Measurements from ENCODE around the gene CEMIP.

CEMIP gene

DNA sequence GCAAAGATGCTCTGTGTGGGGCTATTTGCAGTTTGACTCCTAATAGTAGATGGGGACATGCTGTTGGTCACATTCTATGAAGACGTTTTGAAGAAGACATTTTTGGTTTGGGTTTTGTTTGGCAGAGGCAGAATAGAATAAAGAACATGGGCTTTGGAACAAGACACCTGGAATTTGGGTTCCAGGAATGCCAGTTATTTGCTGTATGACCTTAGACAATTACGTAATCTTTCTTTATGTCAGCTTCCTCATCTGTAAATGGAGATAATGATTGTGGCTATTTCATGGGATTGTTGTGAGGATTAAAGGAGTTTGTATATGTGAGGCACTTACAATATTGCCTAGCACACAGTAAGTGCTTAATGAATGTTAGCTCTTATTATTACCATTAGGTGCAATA, 118.9 kb downstream of the CEMIP start:
- DNase-seq, result peak; percentile 18

DNA sequence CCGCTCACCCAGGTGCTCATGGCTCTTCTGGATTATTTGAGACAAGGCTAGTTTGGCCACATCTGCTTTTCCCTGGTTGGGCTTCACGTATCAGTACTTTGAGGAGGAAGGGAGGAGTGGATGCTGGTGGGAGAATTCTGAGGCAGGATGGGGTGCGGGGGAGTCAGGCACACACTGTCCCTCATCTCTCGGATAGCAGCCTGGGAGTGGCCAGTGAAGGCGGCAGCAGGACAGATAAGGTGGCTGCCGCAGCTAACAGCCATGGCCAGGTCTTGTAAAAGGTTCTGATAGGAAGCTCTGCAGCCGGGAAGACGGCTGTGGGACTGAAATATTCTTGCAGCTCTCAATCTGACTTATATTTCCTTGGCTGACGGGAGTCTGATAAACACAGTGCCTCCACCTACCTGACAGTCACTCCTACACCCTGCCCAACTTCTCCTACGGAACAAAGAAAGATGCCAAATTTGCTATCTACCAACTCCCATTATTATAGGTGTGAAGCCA, 123.2 kb downstream of the CEMIP start:
- no peak for DNase-seq

DNA sequence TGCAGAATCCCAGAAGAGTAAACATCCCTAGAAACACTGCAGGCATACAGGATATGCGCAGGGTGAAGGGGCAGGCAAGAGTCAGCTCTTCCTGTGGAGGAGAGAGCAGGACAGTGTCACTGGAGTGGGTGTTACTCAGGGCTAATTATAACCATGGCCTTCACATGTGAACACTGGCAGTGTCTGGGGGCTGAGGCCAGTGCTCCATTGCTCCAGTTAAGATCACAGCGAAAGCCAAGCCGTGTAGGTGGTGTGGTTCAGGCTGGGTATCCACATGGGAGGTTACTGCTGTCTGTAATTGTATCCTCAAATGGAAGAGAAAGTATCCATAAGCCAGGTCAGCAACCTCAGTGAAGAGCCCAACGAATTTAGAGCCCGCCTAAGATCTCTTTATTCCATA, 125.8 kb downstream of the CEMIP start:
- DNase-seq, result no peak

GRCh38 chr15:80906159-80906766, 127.1 kb downstream of the CEMIP start:
- DNase-seq, result peak; percentile 54

DNA sequence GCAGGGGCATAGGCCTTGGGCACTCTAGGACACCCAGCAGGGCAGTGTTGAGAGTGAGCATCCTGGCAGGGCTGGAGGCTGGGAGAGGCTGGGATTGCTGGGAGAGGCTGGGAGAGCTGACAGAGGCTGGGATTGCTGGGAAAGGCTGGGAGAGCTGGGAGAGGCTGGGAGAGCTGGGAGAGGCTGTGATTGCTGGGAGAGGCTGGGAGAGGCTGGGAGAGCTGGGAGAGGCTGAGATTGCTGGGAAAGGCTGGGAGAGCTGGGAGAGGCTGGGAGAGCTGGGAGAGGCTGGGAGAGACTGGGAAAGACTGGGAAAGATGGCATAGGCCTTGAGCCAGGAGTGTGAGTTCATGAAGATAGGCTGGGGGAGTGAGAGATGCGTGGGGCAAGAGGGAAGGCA, 132.7 kb downstream of the CEMIP start:
- DNase-seq, result no peak

- no peak for DNase-seq
Measured at GRCh38 chr15:80912673-80913072, 133.5 kb downstream of the CEMIP start.

GRCh38 chr15:80913541-80913940, 134.4 kb downstream of the CEMIP start:
- DNase-seq, result no peak

DNA sequence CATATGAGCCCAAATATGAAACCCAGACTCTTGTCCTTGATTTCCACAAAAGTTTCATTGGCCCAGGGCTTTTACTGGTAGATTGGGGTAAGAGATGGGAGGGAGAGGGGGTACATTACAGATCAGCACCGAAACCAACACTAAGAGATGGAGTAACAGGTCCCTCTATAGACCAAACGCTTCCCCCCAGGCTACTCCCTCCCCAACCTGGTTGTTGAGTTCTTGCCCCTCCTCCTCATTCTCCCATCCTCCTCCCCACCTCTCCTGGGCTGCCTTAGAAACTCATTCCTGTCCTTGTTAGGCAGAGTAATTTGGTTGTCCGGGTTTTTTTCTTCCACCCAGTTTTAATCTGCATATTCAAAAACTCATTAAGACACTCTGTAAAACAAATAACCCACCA, 136.3 kb downstream of the CEMIP start:
- DNase-seq, result no peak

GRCh38 chr15:80916056-80916455, 136.9 kb downstream of the CEMIP start:
- no peak for DNase-seq

DNA sequence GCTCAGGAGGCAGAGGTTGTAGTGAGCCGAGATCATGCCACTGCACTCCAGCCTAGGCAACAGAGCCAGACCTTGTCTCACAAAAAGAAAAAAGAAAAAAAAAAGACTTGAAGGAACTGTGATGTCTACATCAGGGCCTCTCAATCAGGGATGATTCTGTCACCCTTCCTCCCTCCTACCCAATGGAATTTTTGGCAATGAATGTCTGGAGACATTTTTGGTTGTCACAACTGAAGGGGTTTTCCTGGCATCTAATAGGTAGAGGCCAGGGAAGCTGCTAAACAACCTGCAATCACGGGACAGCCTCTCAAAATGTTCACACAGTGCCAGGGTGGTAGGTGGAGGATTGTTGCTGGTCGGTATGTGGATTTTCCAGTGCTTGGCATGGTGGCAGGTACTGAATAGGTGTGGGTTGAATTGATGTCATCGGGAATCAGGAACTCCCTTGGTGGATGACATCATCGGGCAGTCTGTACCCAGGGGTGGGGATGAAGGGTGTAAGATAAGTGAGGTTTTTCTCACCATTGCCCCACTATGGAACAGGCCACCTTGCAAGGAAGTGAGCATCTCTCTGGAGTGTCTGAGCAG, 139.1 kb downstream of the CEMIP start:
- DNase-seq, result no peak

DNA sequence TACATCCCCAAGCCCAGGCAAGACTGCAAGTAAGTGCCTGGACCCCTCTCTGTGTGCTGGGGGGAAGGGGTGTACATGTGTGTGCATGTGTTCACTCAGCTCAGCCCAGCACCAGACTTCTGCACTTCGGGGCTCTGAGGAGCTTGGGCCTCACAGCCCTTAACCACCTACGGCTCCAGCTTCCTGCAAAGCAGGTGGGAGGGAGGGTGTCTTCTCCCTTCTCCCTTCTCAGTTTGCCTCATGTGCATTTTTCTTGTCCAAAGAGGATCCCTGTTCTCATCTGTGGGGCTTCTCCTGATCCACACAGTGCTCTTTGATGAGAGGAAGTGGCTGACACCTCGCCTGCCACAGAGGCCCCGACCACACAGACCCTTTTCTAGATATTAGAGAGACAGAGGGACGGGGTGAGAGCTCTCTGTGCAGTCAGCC, 141.1 kb downstream of the CEMIP start:
- no peak for DNase-seq

GRCh38 chr15:80921736-80922410, 142.7 kb downstream of the CEMIP start:
- no peak for DNase-seq

GRCh38 chr15:80923668-80924067, 144.5 kb downstream of the CEMIP start:
- no peak for DNase-seq

GRCh38 chr15:80924278-80924677, 145.1 kb downstream of the CEMIP start:
- DNase-seq, result no peak

DNA sequence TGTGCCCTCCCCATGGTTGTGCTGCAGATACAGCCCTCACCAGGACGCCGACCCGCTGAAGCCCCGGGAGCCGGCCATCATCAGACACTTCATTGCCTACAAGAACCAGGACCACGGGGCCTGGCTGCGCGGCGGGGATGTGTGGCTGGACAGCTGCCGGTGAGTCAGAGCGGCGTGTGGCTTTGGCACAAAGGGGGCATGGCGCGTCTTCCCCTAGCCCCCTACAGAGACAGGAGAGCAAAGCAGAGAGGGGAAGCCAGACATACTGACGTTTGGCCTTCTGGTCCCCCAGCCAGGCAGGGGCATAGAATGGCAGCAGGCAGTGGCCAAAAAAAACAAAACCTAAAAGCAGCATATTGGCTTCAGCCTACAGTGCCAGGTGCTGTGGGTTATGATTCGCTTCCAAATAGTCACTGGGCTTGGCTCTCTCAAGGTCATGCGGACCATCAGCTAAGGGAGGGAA, 146.5 kb downstream of the CEMIP start:
- no peak for DNase-seq

GRCh38 chr15:80926126-80926525, 147.0 kb downstream of the CEMIP start:
- no peak for DNase-seq

DNA sequence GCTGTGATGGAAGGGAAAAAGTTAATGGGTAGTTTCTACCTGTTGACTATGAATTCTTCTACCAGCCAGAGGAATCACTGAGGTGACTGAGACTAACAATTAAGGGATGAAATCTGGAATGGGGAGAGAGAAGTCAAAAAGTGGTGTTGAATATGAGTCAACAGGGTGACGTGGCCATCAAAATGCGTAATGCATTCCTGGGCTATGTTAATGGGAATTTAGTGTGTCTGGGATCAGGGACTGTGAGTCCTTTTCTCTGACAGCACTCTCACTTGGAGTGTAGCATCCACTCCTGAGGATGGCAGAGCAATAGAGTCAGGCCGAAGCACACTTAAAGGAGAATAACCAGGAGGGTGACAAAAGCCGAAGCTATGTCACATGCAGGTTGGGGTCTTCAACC, 150.1 kb downstream of the CEMIP start:
- DNase-seq, result peak; percentile 87

DNA sequence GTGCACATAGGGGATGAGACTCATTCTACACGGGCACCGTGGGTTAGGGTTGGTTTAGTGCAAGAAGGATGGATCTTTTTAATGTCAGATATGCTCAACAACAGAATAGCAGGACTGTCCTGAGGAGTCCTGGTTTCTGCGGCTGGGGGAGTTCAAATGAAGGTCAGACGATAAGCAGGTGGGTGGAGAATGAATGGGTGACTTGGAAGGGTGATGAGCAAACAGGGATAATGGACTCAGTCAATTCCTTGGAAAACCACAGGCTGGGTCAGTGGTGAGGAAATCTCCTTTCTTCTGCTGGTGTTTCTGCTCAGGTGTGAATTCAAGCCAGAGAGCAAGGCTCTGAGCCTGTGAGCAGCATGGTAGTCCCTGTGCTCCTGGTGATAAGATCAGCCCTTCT, 150.5 kb downstream of the CEMIP start:
- DNase-seq, result peak; percentile 46

DNA sequence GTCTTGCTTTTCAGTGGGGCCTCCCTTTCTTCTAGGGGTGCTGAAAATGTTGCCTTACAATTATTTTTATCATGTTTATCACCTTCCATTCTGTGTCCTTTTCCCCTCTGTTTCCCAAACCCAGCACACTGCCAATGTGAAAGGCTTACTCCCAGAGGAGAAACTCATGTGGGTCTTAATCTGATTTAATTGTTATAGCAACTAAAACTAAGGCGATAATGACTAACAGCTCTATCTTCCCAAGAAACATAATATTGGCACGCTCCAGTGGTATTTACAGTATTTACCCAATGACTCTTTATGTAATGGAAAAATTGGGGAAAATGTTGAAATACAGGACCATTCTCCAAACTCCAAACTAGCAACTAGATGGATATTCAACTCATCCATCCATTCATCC, 152.0 kb downstream of the CEMIP start:
- no peak for DNase-seq

DNA sequence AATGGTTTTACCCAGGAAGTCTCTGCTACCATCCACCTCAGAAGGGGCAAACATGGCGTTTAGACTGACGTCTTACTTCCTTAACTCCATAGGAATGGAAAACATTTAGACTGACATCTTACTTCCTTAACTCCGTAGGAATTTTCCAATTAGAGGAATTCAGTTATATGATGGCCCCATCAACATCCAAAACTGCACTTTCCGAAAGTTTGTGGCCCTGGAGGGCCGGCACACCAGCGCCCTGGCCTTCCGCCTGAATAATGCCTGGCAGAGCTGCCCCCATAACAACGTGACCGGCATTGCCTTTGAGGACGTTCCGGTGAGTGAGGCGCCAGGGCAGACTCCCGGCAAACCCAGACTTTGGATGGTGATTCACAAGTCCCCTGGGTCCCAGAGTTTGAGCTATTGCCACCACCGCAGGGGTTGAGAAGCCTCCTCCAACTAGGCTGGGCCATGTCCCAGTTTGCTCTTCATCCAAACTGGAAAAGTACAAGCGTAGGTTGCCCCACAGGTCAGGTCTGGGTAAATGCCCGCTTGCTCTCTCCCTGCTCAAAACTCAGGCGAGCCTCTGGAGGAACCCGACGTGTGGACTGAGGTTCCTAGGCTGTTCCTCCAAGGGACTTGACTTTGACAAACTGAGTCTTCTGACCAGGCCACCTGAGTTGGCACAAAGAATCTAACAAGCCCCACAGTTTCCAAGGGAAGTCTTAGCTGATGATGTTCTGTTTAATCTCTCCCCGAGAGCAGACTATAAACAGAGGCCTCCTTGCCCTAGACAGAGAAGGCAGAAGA, 152.7 kb downstream of the CEMIP start:
- DNase-seq, result no peak

DNA sequence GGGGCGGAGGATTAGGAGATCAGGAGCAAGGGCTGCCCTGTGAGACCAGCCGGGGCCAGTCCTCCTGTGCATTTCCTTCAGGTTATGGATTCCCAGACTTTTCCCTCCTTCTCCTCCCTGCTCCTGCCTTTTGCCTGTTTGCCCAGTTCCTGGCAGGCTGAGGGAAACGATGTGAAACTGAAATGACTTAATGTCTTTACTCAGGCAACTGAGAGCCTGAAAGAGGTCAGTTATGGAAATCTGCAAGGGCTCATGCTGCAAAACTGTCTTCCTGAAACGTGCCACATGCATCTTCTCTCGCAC, 153.3 kb downstream of the CEMIP start:
- no peak for DNase-seq

DNA sequence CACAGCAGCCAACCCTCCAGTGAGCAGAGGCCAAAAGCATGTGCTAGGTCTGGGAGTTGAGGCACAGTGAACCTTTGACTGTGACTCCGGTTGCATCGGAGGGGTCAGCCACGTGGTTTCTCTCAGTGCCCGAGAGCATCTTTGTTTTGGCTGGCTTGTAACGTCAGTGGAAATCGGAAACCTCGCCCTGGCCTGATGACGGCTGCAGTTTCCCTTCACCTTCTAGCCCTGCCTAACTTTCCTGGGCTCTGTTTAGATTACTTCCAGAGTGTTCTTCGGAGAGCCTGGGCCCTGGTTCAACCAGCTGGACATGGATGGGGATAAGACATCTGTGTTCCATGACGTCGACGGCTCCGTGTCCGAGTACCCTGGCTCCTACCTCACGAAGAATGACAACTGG, 153.8 kb downstream of the CEMIP start:
- DNase-seq, result no peak

DNA sequence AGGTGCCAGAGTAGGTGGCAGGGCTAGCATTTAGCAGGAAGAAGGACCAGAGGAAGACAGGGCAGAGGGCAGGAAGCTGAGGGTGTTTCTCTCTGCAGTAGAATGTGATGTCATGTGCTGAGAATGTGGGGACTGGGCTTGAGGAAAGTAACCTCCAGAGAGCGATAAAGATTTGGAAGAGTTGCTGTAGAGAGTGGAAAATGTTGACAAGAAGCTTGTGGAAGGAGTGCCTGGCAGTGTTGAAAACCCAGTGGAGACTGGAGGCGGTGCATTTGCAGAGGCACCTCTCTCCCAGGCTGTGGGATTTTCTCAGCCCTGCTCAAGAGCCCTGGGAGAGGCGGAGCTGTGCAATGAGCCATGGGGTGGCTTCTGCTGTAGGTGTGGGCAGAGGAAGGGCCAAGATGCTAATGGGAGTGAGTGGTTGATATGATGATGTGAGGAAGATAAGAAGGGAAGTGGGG, 155.6 kb downstream of the CEMIP start:
- DNase-seq, result peak; percentile 70

Measured in fibroblast of skin of right biceps (primary cell).